Astrocyte of the cerebellum (primary cell): Measurements from ENCODE around the gene PROKR2.

Experiments
- DNase-seq: peaks from one replicate; pipeline ENCODE4 v3.0.0-alpha.2; 2011; ENCODE audit warnings: low read depth
- H3K4me3 ChIP-seq: 2 replicates; pipeline ENCODE4 v1.5.1; 2011; ENCODE audit warnings: mild to moderate bottlenecking, low read depth, low read length, moderate library complexity
- in situ Hi-C: cut with HindIII; loops from 2 replicates; pipeline ENCODE4 v1.10.0; 2017; ENCODE audit warnings: low sequenced_read_pairs
- TF ChIP-seq, protein P1 (sequence below): IDR thresholded peaks from 2 replicates; pipeline ENCODE4 v1.5.1; 2012; ENCODE audit warnings: low read length, low read depth, moderate library complexity, mild to moderate bottlenecking; ENCODE audit errors: missing control alignments

The PROKR2 gene

DNA sequence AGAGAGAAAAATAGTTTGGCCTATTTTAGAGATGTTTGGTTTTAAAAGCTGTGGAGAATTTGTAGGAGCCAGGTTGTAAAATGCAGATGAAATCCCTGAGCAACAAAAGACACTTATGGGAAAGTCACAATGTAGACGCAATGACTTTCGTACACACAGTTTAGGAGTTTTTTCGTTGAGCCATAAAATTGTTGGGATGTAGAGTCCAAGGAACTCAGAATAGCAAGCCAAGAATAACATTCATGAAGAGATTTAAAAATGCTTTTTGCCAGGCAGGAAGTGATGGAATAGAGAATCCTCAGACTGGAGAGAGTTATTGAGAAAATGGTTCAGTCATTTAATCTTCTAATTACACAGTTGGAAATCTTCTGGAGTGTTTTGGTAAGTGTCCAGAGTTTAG, 11.5 kb upstream of the PROKR2 start:
- no peak for DNase-seq
- H3K4me3 ChIP-seq = no peak overlapping the region
- TF ChIP-seq, protein P1, sequence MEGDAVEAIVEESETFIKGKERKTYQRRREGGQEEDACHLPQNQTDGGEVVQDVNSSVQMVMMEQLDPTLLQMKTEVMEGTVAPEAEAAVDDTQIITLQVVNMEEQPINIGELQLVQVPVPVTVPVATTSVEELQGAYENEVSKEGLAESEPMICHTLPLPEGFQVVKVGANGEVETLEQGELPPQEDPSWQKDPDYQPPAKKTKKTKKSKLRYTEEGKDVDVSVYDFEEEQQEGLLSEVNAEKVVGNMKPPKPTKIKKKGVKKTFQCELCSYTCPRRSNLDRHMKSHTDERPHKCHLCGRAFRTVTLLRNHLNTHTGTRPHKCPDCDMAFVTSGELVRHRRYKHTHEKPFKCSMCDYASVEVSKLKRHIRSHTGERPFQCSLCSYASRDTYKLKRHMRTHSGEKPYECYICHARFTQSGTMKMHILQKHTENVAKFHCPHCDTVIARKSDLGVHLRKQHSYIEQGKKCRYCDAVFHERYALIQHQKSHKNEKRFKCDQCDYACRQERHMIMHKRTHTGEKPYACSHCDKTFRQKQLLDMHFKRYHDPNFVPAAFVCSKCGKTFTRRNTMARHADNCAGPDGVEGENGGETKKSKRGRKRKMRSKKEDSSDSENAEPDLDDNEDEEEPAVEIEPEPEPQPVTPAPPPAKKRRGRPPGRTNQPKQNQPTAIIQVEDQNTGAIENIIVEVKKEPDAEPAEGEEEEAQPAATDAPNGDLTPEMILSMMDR = no peak
- in situ Hi-C loops = no loop called here

DNA sequence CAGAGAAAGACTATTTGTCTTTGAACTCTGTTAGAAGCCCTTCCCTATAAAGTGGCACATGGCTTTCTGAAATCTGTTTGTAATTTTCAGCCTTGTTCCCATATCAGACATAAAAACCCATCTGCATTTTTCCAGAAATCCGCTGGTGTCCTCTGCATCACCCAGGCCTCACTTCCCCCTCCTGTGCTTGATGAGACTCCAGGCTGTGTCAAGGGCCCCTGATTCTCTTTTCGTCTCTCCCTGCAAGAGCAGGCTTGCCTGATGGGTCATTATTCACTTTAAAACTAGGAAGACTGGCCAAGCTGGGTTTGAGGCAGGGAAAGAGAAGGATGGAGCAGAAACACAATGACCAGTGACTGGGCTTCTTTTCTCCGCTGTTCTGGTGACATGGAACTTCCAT, 10.6 kb upstream of the PROKR2 start:
- DNase-seq = no peak
- H3K4me3 ChIP-seq = no peak overlapping the region
- in situ Hi-C loops = no loop called here
- TF ChIP-seq, protein P1 = no peak

DNA sequence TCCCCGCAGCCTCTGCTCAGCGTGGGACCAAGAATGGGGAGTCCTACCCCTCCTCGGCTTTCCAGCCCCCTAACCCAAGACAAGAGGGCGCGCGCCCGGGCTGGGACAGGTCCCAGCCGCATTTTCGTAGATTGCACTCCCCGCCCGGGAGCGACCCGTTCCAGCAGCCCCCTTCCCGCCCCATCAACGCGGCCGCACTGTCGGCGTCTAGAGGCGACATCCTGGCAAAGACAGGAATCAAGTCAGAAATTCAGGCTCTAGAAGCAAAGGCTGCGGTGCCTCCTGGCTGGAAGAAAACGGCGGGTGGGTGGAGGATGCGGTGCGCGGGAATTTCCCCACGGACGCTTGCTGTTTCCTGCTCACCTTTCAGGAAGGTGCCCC, 957 bp downstream of the PROKR2 start:
- no peak overlapping the region for H3K4me3 ChIP-seq
- in situ Hi-C loops = no loop called here
- no peak for DNase-seq
- TF ChIP-seq, protein P1 = no peak

DNA sequence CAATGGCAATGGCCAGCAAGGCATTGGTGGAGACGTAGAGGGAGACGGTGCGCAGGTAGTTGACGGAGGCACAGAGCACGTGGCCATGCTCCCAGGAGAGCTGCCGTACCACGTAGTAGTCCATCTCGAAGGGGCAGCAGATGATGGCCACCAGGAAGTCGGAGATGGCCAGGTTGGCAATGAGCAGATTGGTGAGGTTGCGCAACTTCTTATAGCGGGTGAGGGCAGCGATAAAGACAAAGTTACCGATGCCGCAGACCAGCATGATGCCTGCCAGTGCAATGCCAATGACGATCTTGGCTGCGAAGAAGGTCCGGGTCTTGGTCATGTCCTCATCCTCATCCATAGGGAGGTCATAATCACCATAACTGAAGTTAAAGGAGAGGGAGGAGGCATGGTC, 2.8 kb downstream of the PROKR2 start:
- TF ChIP-seq, protein P1 = no peak
- in situ Hi-C loops = no loop called here
- DNase-seq = no peak
- no peak overlapping the region for H3K4me3 ChIP-seq

DNA sequence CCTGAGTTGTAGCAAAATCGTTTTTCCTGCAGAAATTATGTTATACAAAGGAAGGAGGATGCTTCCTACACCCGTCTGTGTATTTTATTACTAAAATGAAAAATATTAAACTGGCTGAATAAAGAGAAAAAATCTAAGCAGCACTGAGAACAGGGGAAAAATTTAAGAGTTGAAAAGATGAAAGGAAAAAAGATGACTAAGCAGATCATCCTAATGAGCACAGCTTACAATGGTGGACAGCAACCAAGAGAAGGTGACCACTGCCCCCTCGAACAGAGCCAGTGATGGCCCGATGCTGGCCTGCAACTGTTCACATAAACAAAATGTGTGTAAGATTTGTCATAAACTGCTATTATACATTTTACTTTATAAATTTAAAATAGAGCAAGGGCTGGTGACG, 4.2 kb downstream of the PROKR2 start:
- H3K4me3 ChIP-seq = no peak overlapping the region
- TF ChIP-seq, protein P1 = no peak
- DNase-seq = no peak
- in situ Hi-C loops = no loop called here

DNA sequence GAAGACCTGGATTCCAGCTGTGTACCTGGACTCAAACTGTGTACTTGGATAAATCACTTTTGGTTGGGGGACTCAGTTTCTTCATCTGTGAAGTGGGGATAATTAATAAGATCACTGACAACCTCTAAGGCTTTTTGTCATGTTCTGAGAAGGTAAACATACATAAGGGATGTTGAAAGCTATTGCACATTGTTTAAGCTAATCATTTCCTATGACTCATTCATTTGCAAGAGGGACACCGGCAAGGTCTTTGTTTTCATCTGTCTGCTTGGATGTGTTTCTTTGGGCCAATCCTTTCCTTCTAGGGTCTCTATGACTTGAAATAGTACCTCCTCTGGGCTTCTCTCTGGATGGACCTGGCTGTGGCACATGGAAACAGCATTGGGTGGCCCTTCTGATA, 6.8 kb downstream of the PROKR2 start:
- TF ChIP-seq, protein P1 = no peak
- in situ Hi-C loops = no loop called here
- no peak for DNase-seq
- H3K4me3 ChIP-seq = no peak overlapping the region

DNA sequence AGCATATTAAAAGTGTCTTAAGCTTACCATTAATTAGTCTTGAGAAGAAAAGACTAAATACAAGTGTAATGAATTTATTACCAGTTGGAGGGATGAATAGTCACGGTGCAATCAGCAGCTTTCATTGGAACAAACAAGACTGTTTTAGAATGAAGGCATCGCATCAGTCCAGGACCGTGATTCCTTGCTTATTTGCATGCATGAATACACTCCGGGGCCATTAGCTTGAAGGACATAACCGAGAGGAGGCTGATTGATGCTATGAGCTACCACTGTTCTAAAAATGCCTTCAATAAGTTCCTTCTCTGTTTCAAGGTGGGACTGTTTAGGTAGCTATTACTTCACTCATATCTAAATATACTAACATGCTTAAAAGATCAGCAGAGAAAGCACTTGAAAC, 17.9 kb downstream of the PROKR2 start:
- no peak for DNase-seq
- in situ Hi-C loops = no loop called here
- TF ChIP-seq, protein P1 = no peak

More for the DNA sequence above, 17.9 kb downstream of the PROKR2 start:
- H3K4me3 ChIP-seq = no peak overlapping the region
